Measurements from ENCODE around the gene RAVER1.
"Not testable (repeated sequence)": the region's sequence is repeated elsewhere in the genome, so short reads cannot be mapped to it uniquely, and the experiment has no call there.

RAVER1 gene

GRCh38 chr19:10289836-10290356, 43.4 kb downstream of the RAVER1 start, which contains the start of gene ICAM5:
ICAM5 (plus strand) TSS chr19:10289952; CDS start chr19:10290044, 92 bp downstream.
- no peak for FAIRE-seq

- FAIRE-seq, result no peak
Observed at GRCh38 chr19:10289167-10289835, 44.0 kb downstream of the RAVER1 start.

- FAIRE-seq, result no peak
Observed at GRCh38 chr19:10288662-10289166, 44.6 kb downstream of the RAVER1 start.

- FAIRE-seq, result no peak
Observed at GRCh38 chr19:10286803-10287737, 46.3 kb downstream of the RAVER1 start, which contains the start of gene ICAM4. ICAM4 (plus strand) TSS chr19:10286955; CDS start chr19:10287013, 58 bp downstream.

- no peak for FAIRE-seq
Observed at GRCh38 chr19:10285393-10285792, 47.9 kb downstream of the RAVER1 start.

- FAIRE-seq, result no peak
Observed at GRCh38 chr19:10284960-10285278, 48.4 kb downstream of the RAVER1 start.

- no peak for FAIRE-seq
Observed at GRCh38 chr19:10284065-10284959, 49.0 kb downstream of the RAVER1 start.

- FAIRE-seq, result no peak
Observed at GRCh38 chr19:10283301-10284064, 49.8 kb downstream of the RAVER1 start.

- not testable (repeated sequence) for FAIRE-seq
Observed at GRCh38 chr19:10282043-10282442, 51.3 kb downstream of the RAVER1 start.

- FAIRE-seq, result no peak
Observed at GRCh38 chr19:10279737-10280442, 53.4 kb downstream of the RAVER1 start.

GRCh38 chr19:10278935-10279334, 54.4 kb downstream of the RAVER1 start:
- no peak for FAIRE-seq

- no peak for FAIRE-seq
Observed at GRCh38 chr19:10277795-10278589, 55.3 kb downstream of the RAVER1 start.

GRCh38 chr19:10274589-10274988, 58.7 kb downstream of the RAVER1 start:
- no peak for FAIRE-seq

- FAIRE-seq, result no peak
Observed at GRCh38 chr19:10271543-10272086, 61.7 kb downstream of the RAVER1 start.

- FAIRE-seq, result no peak
Observed at GRCh38 chr19:10270616-10271394, 62.5 kb downstream of the RAVER1 start, which contains the start of gene ICAM1. ICAM1 (plus strand) TSS chr19:10271120; CDS start chr19:10271160, 40 bp downstream.

GRCh38 chr19:10270180-10270615, 63.1 kb downstream of the RAVER1 start:
- no peak for FAIRE-seq

- no peak for FAIRE-seq
Observed at GRCh38 chr19:10269333-10270179, 63.8 kb downstream of the RAVER1 start.

- FAIRE-seq, result no peak
Observed at GRCh38 chr19:10268071-10268470, 65.3 kb downstream of the RAVER1 start.

All from TTC549 (cell line).